Inferior parietal cortex (tissue), 1 donor: ENCODE measurements around the gene SPACDR.

Experiments
- DNase-seq: peaks from one replicate; pipeline ENCODE4 v3.0.0-alpha.2; 2016; ENCODE audit errors: extremely low spot score

The SPACDR gene

GRCh38 chr7:100435401-100436304, 28.4 kb downstream of the SPACDR start:
- DNase-seq: no peak

DNA sequence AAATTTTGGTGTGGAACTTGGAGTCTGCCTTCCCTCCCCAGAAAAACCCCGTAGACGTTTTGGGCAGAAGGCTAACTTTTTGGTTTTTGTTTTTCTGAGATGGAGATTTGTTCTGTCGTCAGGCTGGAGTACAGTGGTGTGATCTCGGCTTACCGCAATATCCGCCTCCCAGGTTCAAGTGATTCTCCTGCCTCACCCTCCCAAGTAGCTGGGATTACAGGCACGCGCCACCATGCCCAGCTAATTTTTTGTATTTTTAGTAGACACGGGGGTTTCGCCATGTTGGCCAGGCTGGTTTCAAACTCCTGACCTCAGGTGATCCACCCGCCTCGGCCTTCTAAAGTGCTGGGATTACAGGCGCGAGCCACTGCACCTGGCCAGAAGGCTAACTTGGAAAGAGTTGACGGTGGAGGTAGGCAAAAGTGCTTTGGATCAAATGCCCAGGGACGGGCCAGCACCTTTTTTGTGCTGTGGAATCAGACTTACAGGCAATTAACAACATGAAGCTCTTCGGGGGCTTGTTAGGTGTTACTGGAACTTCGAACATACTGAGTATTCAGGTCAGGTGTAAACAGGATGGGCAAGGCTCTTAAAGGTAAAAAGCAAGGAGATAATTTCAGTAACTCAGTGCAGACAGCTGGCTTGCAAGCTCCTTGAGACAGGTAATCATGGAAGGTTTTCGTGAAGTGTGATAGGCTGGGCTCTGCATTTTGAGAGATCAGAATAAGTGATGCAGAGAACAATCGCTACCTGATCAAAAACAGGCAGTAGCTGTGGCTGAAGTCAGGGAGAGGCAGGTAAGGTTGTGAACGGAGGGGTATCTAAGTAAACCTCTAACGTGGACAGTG, 29.5 kb downstream of the SPACDR start:
- no peak for DNase-seq

DNA sequence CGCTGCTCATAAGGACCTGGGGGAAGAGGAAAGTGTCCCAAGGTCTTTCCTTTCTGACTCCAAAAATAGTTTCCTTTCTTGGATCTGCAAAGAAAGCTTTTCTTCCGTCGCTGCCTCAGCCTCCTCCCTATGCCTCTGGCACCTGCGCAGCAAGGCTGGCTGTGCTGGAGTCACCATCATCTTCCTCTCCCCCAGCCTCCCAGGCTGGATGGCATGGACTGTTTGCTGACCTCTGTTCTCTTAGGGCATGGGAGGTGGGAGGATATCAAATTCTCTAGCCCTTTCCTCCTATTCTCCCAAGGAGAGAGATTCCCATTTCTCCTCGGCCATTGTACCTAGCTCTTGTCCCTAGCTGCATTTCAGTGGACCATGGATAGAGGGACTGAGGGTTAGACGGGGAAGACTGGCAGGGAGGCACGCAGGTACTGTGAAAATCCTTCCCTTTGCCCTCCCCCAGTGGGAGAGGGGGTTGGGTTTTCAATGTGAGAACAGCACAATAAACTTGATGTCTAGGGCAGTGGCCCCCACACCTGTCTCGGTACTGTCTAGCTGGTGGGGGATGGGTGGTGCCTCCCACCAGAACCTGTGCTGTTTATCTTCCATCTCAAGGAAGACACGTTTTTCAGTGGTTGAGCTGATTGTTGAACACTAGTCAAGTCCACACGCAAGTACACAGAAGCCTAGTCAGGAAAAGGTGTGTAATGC, 30.3 kb downstream of the SPACDR start:
- DNase-seq: no peak

DNA sequence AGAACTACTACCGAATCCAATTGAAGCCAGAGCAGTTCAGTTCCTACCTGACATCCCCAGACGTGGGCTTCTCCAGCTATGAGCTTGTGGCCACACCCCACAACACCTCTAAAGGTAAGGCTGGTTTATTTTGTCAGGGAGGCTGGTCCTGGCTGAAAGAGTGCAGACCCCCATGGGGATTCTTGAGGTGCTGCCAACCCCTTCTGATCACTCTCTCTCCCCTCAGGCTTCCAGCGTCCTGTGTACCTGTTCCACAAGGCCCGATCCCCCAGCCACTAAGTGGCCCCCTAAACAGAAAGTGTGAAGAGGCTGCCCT, 30.8 kb downstream of the SPACDR start:
- DNase-seq: no peak

DNA sequence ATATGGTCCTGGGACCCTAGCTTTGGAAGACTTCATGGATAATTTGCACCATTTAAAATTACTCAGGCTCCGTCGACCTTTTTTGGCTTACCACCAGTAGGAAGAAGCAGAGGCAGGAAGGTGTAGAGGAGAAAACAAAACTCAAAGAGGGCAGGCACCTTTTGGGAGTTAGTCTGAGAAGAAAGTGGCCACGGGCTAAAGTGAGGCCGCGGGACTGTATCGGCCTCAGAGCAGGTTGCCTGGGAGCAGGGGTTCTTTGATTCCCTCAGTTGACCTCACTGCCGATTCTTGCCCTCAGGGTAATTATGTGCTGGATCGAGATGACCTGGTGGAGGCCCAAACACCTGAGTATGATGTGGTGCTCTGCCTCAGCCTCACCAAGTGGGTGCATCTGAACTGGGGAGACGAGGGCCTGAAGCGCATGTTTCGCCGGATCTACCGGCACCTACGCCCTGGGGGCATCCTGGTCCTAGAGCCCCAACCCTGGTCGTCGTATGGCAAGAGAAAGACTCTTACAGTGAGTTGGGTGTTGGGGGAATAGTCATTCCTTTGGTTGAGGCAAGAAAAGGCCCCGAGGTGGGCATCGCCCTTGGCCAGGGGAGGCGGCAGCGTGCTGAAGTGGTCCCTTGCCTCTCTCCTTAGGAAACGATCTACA, 31.3 kb downstream of the SPACDR start:
- no peak for DNase-seq

- no peak for DNase-seq
These were observed 32.0 kb downstream of the SPACDR start for GRCh38 chr7:100432053-100432452.

- DNase-seq: no peak
These were observed 32.7 kb downstream of the SPACDR start for GRCh38 chr7:100431286-100431735.

GRCh38 chr7:100430493-100431285, 33.4 kb downstream of the SPACDR start:
- no peak for DNase-seq

GRCh38 chr7:100429637-100430492, 34.2 kb downstream of the SPACDR start, which contains the start of gene MEPCE:
Gene MEPCE, plus strand, starts transcription at chr7:100429831. Its CDS starts 188 bp downstream, at chr7:100430019.
- DNase-seq: peak; percentile 94

GRCh38 chr7:100428967-100429636, 35.0 kb downstream of the SPACDR start:
- peak; percentile 99 for DNase-seq

GRCh38 chr7:100428199-100428966, 35.7 kb downstream of the SPACDR start, which contains the start of gene ZCWPW1:
Gene ZCWPW1, minus strand, starts transcription at chr7:100428703. Its CDS starts 8,054 bp downstream, at chr7:100420649.
- peak; percentile 97 for DNase-seq

GRCh38 chr7:100427762-100428198, 36.3 kb downstream of the SPACDR start:
- no peak for DNase-seq

DNA sequence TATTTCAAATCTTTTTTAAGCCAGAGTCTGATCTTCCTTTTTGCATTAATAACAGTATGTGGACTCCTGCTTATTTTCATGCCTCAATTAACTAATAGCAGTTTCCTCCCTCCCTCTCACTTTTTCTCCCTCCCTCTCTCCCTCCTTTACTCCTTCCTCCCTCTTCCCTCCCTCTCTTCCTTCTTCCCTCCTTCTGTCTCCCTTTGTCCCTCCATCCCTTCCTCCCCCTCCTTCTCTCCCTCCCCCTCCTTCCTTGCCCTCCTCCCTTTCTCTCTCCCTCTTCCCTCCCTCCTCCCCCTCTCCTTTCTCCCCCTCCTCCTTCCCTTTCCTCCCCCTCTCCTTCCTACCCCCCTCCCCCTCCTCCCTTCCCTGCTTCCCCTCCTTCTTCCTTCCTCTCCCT, 37.5 kb downstream of the SPACDR start:
- no peak for DNase-seq

GRCh38 chr7:100425347-100425746, 38.7 kb downstream of the SPACDR start:
- no peak for DNase-seq

DNA sequence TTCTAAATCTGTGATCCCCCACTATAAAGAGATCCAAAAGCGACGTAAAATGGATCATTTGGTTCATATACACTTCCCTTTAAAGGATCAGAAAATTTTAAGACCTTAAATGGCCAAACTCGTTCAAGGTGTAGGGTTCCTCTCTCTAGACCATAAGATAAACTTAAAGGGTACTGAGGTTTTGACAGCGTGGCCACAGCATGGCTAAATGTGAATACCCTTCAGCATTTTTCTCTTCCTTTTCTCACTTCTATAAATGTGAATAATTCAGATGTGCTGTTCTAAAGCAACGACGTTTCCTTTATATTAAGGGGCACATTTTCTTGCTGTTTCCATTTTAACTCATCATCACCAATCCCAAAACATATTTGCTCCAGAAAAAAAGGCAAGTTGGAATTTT, 40.7 kb downstream of the SPACDR start:
- DNase-seq: no peak

- no peak for DNase-seq
These were observed 44.3 kb downstream of the SPACDR start for GRCh38 chr7:100419660-100420226.

DNA sequence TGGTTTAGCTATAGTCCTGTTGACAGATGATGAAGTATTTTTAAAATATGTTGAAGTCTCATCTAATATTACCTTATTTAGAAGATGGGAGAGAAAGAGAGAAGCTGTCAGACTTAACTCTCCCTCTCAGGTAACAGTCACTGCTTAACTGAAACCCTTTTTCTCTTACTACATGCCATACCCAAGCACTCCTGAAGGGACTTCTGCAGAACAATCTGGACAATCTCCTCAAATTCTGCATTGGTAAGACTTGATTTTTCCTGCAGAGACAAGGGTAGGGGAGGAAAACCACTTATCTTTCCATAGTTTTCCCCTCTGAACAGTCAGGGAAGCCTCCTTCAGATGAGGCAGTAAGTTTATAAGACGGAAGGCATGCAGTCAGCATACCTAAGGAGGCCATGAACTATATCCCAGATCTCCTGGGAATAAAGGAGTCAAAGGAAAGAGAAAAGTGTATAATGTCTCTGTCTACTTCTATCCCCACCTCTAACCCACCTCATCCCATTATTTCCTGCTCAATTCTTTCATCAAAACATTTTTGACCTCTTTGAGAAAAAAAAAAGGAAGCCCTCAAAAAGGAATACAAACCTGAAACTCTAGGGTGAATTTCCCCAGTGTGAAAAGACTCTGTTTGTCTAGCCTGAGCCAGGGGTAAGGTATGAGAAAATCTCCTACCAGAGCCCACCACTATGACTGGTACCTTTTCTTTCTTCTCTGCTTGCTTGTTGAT, 45.0 kb downstream of the SPACDR start:
- DNase-seq: no peak
